HG03196 (cell line): Measurements from ENCODE around the gene TSEN34.
"Not testable (repeated sequence)": the region's sequence is repeated elsewhere in the genome, so short reads cannot be mapped to it uniquely, and the experiment has no call there.

ENCODE experiments used
- ATAC-seq: cut with Tn5 transposase; IDR thresholded peaks from one replicate; pipeline ENCODE4 v1.9.1; 2021; ENCODE audit not compliant: unreplicated experiment

The TSEN34 gene

GRCh38 chr19:54231077-54231931 is 40.2 kb downstream of the TSEN34 start:
- ATAC-seq, result no peak

GRCh38 chr19:54233941-54234340 is 42.8 kb downstream of the TSEN34 start:
- no peak for ATAC-seq

- ATAC-seq, result not testable (repeated sequence)
Observed at GRCh38 chr19:54239491-54240371, 48.6 kb downstream of the TSEN34 start.

- ATAC-seq, result not testable (repeated sequence)
Observed at GRCh38 chr19:54240372-54241336, 49.5 kb downstream of the TSEN34 start.

- ATAC-seq, result not testable (repeated sequence)
Observed at GRCh38 chr19:54242234-54242633, 51.1 kb downstream of the TSEN34 start.

DNA sequence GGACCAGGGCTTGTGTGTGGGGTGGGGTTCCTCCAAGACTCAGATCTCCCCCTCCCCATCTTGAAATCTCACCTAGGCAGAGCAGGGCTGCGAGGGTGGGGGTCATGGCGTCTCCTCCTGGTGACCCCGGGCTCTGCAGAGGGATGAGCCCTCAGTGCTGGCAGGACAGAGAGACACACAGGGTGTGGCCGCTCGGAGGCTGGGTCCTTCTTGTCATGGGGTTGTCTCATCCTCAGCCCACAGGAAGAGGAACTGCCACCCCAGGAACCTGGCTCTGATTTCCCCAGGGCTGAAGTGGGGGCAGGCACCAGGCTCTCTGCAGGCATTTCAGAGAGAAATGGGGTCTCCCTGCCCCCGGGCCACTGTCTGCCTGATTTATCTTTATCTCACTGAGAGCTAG is 51.5 kb downstream of the TSEN34 start, which contains the start of gene LILRA6:
LILRA6 (minus strand) TSS at position 145 of the 400 bp plus-strand sequence.
- ATAC-seq, result not testable (repeated sequence)

- not testable (repeated sequence) for ATAC-seq
Observed at GRCh38 chr19:54243809-54244208, 52.7 kb downstream of the TSEN34 start.
